ENCODE measurements around the gene EP400.

EP400 gene

DNA sequence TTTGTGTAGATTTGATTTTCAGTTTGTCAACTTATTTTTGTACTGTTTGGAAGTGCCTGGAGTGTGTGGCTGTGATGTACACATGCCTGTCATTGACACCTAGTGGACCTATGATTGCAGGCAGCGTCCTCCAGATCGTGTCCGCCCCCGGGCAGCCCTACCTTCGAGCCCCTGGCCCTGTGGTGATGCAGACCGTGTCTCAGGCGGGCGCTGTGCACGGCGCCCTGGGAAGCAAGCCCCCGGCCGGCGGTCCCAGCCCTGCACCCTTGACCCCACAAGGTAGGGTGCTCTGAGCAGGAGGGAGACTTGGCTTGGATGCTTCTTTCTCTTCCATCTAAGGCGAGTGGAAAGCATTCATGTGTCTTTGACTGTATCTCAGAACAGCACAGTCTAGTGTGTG is 75.8 kb downstream of the EP400 start:
- H3K4me3 ChIP-seq (ENCODE audit: low read depth, low read length): no peak overlapping the region
- no peak for TF ChIP-seq CTCF (IDR thresholded peaks at IDR 0.05; ENCODE audit: low read depth, low read length)
- no peak for TF ChIP-seq POLR2A (IDR thresholded peaks at IDR 0.05; ENCODE audit: extremely low read depth, insufficient read length)
- no peak for TF ChIP-seq MAX (IDR thresholded peaks at IDR 0.05; ENCODE audit: low read depth, low read length)
- TF ChIP-seq MYC (IDR thresholded peaks at IDR 0.05; ENCODE audit: low read depth, low read length): no peak
- DNase-seq (ENCODE audit: low read depth): no peak

- TF ChIP-seq MAX (IDR thresholded peaks at IDR 0.05; ENCODE audit: low read depth, low read length): no peak
- TF ChIP-seq CTCF (IDR thresholded peaks at IDR 0.05; ENCODE audit: low read depth, low read length): no peak
- TF ChIP-seq MYC (IDR thresholded peaks at IDR 0.05; ENCODE audit: low read depth, low read length): no peak
- H3K4me3 ChIP-seq (ENCODE audit: low read depth, low read length): no peak overlapping the region
- no peak for DNase-seq (ENCODE audit: low read depth)
These were observed 76.5 kb downstream of the EP400 start for GRCh38 chr12:132026061-132026795.

DNA sequence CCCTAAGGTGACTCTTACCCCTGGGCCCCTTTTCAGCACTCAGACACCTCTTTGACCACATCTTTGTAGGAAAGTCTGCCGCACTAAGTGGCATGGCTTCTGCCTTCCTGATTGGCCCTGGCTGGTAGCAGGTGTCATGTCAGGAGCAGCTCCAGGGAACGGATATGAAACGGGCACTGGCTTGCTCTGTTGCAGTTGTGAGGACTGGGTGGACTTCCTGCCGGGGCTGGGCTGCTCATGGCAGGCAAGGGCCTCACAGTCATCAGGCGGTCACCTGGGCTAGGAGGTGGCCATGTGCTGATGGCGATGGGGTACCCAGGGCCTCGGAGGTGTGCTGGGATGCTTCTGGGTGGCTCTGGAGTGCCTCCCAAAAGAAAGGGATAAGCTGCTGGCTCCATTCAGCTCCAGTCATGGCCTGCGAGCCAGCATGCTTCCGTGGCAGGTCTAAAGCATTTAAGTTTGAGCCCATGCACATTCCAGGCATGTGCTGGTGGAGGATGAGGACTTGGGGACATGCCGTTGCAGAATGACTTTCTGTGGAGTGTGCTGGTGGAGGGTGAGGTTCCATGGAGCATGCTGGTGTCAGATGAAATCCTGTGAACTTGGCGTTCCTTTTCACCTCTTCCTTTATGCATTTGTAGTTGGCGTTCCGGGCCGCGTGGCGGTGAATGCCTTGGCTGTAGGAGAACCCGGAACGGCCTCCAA is 77.2 kb downstream of the EP400 start:
- H3K4me3 ChIP-seq (ENCODE audit: low read depth, low read length): no peak overlapping the region
- DNase-seq (ENCODE audit: low read depth): no peak
- TF ChIP-seq CTCF (IDR thresholded peaks at IDR 0.05; ENCODE audit: low read depth, low read length) (no peak), MYC (IDR thresholded peaks at IDR 0.05; ENCODE audit: low read depth, low read length) (no peak), POLR2A (IDR thresholded peaks at IDR 0.05; ENCODE audit: extremely low read depth, insufficient read length) (no peak), MAX (IDR thresholded peaks at IDR 0.05; ENCODE audit: low read depth, low read length) (no peak)

DNA sequence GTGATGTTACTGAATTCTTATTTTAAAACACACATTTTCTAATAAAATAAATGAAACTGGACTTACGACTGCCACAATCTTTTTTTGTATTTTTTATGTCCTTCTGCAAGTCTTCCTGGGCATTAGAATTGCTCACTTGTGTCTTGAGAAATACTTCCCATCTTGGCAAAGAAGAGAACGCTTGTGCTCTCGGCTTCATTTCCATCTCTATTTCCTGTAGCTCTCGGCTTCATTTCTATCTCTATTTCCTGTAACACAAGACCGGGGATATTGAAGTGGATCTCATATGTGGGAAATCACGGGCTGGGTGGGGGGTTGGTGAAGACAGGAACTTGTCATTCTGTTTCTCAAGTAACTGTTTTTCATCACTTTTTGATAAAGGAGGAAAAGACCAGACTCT is 77.9 kb downstream of the EP400 start:
- DNase-seq (ENCODE audit: low read depth): no peak
- TF ChIP-seq CTCF (IDR thresholded peaks at IDR 0.05; ENCODE audit: low read depth, low read length) (no peak), MYC (IDR thresholded peaks at IDR 0.05; ENCODE audit: low read depth, low read length) (no peak), POLR2A (IDR thresholded peaks at IDR 0.05; ENCODE audit: extremely low read depth, insufficient read length) (no peak), MAX (IDR thresholded peaks at IDR 0.05; ENCODE audit: low read depth, low read length) (no peak)
- no peak overlapping the region for H3K4me3 ChIP-seq (ENCODE audit: low read depth, low read length)

- H3K4me3 ChIP-seq (ENCODE audit: low read depth, low read length): no peak overlapping the region
- TF ChIP-seq MYC (IDR thresholded peaks at IDR 0.05; ENCODE audit: low read depth, low read length) (no peak), POLR2A (IDR thresholded peaks at IDR 0.05; ENCODE audit: extremely low read depth, insufficient read length) (no peak), CTCF (IDR thresholded peaks at IDR 0.05; ENCODE audit: low read depth, low read length) (no peak), MAX (IDR thresholded peaks at IDR 0.05; ENCODE audit: low read depth, low read length) (no peak)
- DNase-seq (ENCODE audit: low read depth): no peak
These were observed 78.4 kb downstream of the EP400 start for GRCh38 chr12:132028111-132028510.

Data from NB4 (cell line).